Anterior cingulate cortex (tissue), 58 donors: ENCODE data around the gene CPB1.
"Not testable (repeated sequence)": the region's sequence is repeated elsewhere in the genome, so short reads cannot be mapped to it uniquely, and the experiment has no call there.

ENCODE experiments used
- DNase-seq, 58 donors: peaks; one replicate each; lab custom pipeline; 2025; lab: John Stamatoyannopoulos, UW

Gene CPB1

DNA sequence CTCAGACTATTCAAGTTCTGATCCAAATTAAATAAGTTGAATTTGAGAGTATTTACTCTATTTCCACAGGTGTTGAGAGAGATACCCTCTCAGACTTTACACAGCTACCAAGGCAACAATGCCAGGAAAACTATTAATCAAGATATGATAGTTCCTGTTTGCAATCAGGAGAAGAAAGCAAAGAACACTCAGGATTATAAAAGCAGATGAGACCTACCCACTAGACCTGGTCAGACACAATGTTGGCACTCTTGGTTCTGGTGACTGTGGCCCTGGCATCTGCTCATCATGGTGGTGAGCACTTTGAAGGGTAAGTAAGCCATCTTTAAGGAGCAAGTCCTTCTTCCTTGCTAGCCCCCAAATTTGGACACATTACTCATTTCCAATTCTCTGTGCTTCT, at the start of gene CPB1:
Gene CPB1, plus strand, starts transcription at position 227 of the 400 bp plus-strand sequence. Its CDS starts 13 bp downstream, at position 240.
- DNase-seq = no peak

DNA sequence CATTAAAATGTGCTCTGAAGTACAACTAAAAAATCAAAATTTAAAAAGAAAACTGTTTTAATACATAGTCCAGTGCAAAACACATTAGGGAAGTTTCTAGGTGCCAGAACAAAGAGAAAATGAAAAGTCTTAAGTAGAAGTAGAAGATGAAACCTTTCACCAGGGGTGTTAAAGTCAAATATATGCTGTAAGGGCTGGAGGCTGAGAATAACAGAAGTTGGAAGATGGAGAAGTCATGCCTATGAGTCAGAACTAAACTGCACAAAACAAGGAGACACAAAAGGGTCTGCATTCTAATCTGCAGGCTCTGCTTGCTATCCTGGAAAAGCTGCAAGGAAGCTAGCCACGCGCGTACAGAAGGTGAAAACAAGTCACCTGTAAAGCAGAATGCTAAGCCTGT, 48.7 kb upstream of the CPB1 start:
- no peak for DNase-seq

- DNase-seq = not testable (repeated sequence)
These were observed 42.6 kb upstream of the CPB1 start for GRCh38 chr3:148785026-148785425.

DNA sequence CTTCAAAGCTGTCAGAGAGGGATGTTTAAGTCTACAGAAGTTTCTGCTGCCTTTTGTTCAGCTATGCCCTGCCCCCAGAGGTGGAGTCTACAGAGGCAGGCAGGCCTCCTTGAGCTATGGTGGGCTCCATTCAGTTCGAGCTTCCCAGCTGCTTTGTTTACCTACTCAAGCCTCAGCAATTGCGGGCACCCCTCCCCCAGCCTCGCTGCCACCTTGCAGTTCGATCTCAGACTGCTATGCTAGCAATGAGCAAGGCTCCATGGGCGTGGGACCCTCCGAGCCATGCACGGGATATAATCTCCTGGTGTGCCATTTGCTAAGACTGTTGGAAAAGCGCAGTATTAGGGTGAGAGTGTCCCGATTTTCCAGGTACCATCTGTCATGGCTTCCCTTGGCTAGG, 41.5 kb upstream of the CPB1 start:
- DNase-seq = not testable (repeated sequence)

- DNase-seq = peak in 2 of 58 donors; percentile 1 to 6
These were observed 38.5 kb upstream of the CPB1 start for GRCh38 chr3:148789146-148789545.

GRCh38 chr3:148789906-148790305, 37.7 kb upstream of the CPB1 start:
- no peak for DNase-seq

GRCh38 chr3:148790370-148790769, 37.2 kb upstream of the CPB1 start:
- DNase-seq = peak in 1 of 58 donors; percentile 1

DNA sequence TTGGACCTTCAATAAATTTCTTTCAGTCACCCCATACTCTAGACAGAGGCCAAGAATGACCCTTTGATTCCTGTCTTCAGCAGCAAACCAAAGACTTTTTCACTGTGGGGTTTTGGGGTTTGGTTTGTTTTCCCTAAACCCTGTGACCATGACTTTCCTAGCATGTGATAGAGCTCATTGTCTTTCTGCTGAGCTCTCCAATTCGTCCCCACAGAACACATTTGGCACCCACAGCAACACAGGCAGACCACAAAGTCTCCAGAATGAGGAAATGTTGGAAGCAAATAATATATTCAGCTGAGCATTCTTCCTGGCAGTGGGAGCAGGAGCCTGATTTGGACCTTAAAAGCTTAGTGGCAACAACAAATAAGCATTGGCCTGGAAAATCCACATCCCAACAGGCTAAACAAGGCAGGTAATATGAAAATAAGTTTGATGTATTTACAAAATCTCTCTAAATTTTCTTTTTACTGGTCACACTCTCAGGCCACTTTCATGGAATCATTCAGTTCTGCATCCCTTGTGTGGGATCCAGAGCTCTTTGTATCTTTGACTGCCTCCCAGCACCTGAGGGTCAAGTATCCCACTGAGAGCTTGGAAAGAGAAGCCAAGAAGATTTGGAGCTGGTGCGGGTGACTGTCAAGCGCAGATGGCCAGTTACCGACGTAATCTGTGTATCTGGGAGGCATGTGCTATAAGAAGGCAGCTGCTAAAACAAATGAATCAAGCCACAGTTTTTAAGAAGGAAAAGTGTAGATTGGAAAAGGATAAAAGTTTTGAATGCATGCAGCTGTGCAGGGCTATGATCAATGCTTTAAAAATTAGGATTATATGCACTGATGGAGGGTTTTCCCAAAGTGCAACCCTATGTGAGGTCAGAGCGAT, 36.5 kb upstream of the CPB1 start:
- peak in 45 of 58 donors; percentile 2 to 83 (median 32) for DNase-seq

- DNase-seq = no peak
These were observed 35.7 kb upstream of the CPB1 start for GRCh38 chr3:148791920-148792319.

GRCh38 chr3:148792516-148792915, 35.1 kb upstream of the CPB1 start:
- no peak for DNase-seq

DNA sequence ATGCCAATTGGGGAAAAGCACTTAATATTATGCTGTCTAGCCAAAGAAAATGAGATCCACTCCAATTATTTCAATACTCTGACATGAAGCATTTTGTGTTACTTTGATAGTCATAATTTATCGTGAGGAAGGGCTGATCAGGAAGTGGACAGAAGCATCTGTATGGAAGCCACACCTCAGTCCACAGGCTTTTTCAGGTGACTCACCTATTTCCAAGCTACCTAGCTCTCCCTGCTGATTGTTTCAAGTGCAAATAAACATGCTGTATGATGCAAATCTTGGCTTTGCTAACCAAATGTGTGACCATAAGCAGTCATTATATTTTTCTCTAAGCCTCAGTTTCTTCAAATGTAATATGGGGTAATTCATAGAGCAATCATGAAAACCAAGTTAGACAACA, 30.8 kb upstream of the CPB1 start:
- no peak for DNase-seq

DNA sequence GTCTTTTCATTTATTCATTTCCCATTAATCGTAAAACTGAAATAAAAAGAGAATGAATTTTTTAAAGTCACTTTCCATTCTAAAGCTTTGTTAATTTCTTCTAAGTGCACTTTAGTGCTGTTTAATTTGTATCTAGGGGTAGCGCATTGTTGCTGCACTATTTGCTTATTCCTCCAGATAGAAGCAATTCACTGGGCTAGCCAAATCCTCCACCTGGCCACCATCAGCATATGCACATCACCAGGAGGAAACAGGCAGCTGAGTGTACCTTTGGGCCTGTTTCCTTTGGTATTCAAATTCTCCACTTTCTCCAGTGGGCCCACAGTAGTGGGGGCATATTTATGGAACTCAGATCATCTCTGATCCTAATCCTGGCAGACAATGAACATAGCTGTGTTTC, 29.8 kb upstream of the CPB1 start:
- no peak for DNase-seq

GRCh38 chr3:148800414-148800813, 27.2 kb upstream of the CPB1 start:
- DNase-seq = no peak

GRCh38 chr3:148809835-148810234, 17.8 kb upstream of the CPB1 start:
- no peak for DNase-seq

DNA sequence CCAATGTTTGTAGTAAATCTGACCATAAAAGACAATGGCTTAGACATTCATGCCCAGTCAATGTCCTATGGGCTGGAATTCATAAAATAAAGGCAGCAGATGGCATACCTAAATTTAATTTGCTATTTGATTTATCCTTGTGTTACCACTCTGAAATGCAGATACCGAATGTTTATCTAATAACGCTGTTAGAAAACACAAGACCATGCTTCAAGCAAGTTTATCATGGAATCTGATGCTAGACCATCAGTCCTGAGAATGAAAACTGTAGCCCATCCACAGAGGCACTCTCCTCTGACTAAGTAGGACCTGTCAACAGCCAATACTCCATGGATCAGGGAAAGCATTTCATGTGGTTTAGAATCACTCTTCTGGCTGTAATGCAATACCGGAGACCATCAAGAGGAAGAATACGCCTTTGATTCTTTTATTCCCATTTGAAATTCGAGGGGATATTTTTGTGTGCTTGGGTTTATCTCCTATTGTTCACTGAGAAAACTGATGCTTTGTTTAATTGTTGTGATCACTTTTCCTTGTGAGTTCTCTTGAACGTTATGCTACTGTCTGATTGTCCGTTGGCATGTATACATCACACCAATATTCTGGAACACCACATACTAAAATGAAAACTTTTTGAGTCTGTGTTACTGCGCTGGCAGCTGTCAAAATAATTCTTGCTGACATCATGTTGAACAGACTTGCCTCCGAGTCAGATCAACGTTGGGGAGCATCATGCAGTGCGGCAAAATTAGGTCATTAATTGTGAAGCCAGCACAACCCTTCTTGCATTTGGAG, 12.1 kb upstream of the CPB1 start:
- DNase-seq = peak in 1 of 58 donors; percentile 4

DNA sequence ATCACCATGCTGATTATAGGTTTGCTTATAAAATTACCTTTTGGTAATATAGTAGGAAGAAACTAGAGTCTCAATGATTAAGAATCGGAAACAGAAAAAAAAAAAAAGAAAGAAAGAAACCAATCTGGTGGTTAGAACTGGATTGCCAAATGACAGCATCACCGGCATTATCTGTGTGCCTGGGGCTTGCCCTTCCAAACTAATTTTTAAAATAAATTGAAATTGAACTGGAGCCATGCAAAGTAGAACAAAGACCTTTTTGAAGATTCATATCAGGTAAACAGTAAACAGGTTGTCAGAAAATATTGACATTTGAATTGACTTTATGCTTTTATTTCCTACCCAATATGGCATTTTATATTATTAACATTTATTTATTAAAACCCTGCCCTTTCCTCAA, 11.2 kb upstream of the CPB1 start:
- no peak for DNase-seq

DNA sequence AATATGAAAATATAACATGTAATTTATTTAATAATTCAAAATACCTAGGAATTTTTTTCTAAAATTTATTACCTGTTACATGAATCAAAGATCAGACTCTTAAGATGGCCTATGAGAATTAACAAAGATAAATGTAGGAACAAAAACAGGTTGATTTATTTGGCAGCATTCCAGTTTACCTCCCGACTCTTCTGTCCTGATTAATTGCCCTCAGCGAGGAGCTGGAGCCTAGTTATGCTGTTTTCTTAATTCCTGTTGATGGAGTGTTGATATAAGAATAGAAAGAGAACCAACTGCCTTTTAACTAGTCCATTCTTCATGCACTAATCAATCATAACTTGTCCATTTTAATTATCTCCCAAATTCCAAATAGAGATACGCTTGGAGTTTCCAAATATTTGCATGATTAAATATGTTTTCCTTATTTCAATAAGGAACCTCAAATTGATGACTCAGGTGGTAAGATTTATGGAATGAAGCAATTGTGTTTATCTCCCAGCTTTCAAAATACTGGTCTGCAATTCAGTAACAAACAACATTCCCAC, 10.6 kb upstream of the CPB1 start:
- DNase-seq = no peak

DNA sequence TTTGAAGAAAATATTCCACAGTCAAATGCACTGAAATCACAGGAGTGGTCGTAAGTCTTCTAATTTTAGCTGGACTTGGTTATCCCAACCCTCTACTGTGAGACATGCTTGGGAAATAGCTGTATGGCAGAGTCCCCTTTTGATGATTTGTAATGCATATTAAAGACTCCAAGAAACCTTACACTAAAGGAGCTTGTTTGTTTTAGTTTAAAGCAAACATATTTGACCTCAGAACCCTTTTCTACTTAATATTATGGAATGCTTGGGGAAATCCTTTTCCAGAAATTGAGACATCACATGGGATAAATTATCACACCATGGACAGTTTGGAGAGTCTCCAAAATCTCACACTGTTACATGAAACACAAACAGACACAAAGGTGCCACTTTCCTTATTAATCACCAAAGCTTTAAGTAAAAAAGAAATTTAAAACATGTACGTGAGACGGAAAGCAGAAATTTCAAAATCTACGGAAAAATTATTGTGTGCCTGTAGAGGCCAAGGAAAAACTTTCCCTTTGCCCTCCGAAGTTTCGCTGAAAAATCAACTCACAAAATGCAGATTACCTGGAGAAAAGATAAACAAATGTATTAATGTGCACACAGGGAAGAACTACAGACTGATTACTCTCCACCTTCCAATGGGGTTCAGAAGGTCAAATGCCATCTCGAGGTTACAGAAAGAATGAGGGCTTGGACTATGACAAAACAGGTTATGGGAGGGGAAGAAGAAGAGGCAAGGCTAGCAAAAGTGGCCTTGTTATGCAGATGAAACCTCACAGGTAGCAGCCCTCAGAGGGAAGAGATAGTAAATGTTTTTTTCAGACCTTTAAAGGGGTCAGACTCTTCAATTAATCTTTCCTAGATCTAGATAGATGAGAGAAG, 7.0 kb upstream of the CPB1 start:
- no peak for DNase-seq

- DNase-seq = no peak
These were observed 4.6 kb upstream of the CPB1 start for GRCh38 chr3:148823026-148823425.

DNA sequence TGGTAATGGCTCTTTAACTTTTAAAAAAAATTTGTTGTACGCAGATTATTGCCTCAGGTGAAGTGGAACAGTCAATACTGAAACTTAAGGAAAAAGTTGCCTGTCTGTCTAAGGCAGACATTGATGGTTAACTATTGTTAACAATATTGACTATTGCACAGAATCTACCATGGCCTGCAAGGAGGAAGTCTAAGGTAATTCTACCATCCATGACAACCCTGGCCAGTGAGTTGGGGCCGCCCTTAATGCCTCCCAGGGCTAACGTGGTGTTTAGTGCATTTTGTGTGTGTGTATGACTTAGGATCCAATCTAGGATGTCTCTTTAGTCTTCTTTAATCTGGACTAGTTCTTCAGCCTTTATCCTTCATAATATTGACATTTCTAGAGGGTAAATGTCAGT, 2.1 kb upstream of the CPB1 start:
- no peak for DNase-seq
